ENCODE data around the gene RPS6KA2. TPM values are rescaled to one million over a fixed set of nuclear protein-coding genes. Genes with fewer than 3 reads are reported as not detected.

RPS6KA2 gene
- polyA plus RNA-seq, 2 donors: 5.7 to 8.7 TPM

GRCh38 chr6:166618866-166619761 lies 7.9 kb downstream of the RPS6KA2 start:
- Histone ChIP-seq H3K27me3 (ENCODE audit: control insufficient read depth in 1 of 2, insufficient read depth in 2 of 2, low read length in 2 of 2) (no peaks in the 10 kb centered on the region), H3K4me3 (ENCODE audit: low read depth in 1 of 2, low read length in 2 of 2) (no peak overlapping the region), H3K9me3 (ENCODE audit: control insufficient read depth in 2 of 2, insufficient read depth in 1 of 2, low read depth in 1 of 2, low read length in 1 of 2) (peaks cover 0 to 3% of the 10 kb centered on the region in 2 donors), H3K36me3 (ENCODE audit: control insufficient read depth in 2 of 2, insufficient read depth in 2 of 2, low read length in 1 of 2) (peaks cover 2 to 7% of the 10 kb centered on the region in 2 donors), H3K4me1 (ENCODE audit: control insufficient read depth in 2 of 2, insufficient read depth in 2 of 2, low read length in 1 of 2) (peaks cover 7 to 23% of the 10 kb centered on the region in 2 donors), H3K27ac (ENCODE audit: low read depth in 2 of 2, low read length in 1 of 2) (peak overlapping the region in 1 of 2 donors; percentile 28)
- 95 to 96% methylated on average over 27 of the region's 27 CpGs for WGBS, 2 donors

DNA sequence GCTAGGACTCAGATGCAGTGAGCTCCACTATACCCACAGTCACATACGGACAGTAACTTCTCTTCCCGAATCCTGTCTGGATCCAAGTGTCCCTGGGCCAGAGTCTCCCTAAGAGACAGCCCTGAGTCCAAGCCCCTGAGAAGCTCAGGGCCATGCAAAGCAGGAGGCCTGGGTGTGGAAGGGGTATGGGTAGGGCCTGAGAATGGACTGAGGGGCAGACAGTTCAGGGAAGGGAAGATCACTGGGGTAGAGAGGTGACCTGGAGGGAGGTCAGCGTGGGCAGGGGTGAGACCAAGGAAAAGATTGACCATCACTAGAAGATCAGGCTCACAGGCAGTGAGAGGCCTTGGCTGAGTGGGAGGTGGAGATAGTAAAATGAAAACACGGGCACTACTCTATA lies 8.8 kb downstream of the RPS6KA2 start:
- no peak overlapping the region for H3K27ac ChIP-seq (ENCODE audit: low read depth in 2 of 2, low read length in 1 of 2)
- 96% methylated on average over 4 of the region's 4 CpGs for WGBS, 2 donors
- H3K4me1 ChIP-seq (ENCODE audit: control insufficient read depth in 2 of 2, insufficient read depth in 2 of 2, low read length in 1 of 2): peaks cover 7 to 20% of the 10 kb centered on the region in 2 donors
- peaks cover 0 to 3% of the 10 kb centered on the region in 2 donors for H3K9me3 ChIP-seq (ENCODE audit: control insufficient read depth in 2 of 2, insufficient read depth in 1 of 2, low read depth in 1 of 2, low read length in 1 of 2)
- peaks cover 2 to 7% of the 10 kb centered on the region in 2 donors for H3K36me3 ChIP-seq (ENCODE audit: control insufficient read depth in 2 of 2, insufficient read depth in 2 of 2, low read length in 1 of 2)
- no peak overlapping the region for H3K4me3 ChIP-seq (ENCODE audit: low read depth in 1 of 2, low read length in 2 of 2)
- H3K27me3 ChIP-seq (ENCODE audit: control insufficient read depth in 1 of 2, insufficient read depth in 2 of 2, low read length in 2 of 2): no peaks in the 10 kb centered on the region

DNA sequence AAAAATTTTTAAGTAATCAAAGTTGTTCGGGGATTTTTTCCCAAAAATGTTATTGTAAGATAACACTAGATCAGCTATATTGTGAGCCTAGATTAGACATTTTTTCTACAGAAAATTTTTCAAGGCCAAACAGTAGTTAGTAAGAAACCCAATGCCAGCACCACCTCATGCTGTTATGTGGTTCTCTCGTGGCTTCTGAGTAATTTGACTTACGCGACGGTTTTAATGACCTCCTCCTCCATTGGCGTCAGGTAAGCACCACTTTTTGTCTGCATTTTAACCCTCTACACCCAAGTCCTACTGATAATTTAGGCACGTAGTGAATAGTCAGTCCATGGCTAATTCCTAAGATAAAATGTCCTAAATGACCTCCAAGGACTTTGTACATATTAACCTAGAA lies 9.7 kb downstream of the RPS6KA2 start:
- Histone ChIP-seq H3K27ac (ENCODE audit: low read depth in 2 of 2, low read length in 1 of 2) (no peak overlapping the region), H3K36me3 (ENCODE audit: control insufficient read depth in 2 of 2, insufficient read depth in 2 of 2, low read length in 1 of 2) (peaks cover 2 to 7% of the 10 kb centered on the region in 2 donors), H3K4me3 (ENCODE audit: low read depth in 1 of 2, low read length in 2 of 2) (no peak overlapping the region), H3K4me1 (ENCODE audit: control insufficient read depth in 2 of 2, insufficient read depth in 2 of 2, low read length in 1 of 2) (peaks cover 7 to 19% of the 10 kb centered on the region in 2 donors), H3K9me3 (ENCODE audit: control insufficient read depth in 2 of 2, insufficient read depth in 1 of 2, low read depth in 1 of 2, low read length in 1 of 2) (peaks cover 0 to 3% of the 10 kb centered on the region in 2 donors), H3K27me3 (ENCODE audit: control insufficient read depth in 1 of 2, insufficient read depth in 2 of 2, low read length in 2 of 2) (no peaks in the 10 kb centered on the region)
- WGBS, 2 donors: 87 to 89% methylated on average over 7 of the region's 7 CpGs

DNA sequence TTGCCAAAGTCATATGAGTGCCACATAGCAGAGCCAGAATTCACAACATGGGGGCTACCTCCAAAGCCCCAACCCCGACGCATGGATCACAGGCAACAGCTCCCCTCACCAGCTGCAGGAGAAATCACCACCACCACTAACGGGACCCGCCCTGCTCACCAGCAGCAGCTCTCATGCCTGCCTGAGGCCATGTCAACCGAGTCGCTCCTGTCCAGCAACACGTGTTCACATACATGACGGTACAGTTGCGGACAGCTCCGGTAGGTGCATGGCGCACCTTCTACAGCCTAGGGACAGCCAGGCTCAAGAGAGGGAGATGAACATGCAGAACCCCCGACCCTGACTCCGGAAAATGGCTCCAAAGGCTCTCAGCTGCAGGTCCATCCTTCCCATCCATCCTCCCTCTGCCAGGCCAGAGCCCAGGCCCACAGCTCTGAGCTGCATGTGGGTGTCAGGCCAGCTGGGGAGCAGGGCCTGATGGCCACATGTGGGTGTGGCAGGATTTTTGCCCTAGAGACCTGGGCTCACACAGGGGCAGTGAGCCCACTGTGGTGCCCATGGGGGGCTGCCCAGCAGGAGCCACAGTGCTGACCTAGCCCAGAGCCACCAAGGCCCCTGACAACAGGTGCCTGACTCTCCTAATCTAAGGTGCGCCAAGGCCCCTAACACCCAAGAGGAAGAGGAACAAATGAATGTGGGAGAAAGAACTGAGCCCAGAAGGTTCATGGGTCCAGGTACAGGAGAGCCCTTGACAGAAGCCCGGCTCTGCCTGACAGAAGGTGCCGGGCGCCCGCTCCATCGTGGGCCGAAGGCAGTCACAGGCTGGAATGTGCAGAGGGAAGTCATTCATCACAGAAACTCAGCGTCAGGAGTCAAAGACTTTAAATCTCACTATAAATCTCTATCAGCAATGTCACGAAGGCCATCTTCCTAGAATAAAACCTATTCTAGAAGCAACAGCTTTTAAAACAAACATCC lies 10.5 kb downstream of the RPS6KA2 start:
- peaks cover 7 to 19% of the 10 kb centered on the region in 2 donors for H3K4me1 ChIP-seq (ENCODE audit: control insufficient read depth in 2 of 2, insufficient read depth in 2 of 2, low read length in 1 of 2)
- H3K27me3 ChIP-seq (ENCODE audit: control insufficient read depth in 1 of 2, insufficient read depth in 2 of 2, low read length in 2 of 2): no peaks in the 10 kb centered on the region
- no peak overlapping the region for H3K27ac ChIP-seq (ENCODE audit: low read depth in 2 of 2, low read length in 1 of 2)
- 92 to 95% methylated on average over 22 of the region's 22 CpGs for WGBS, 2 donors
- H3K36me3 ChIP-seq (ENCODE audit: control insufficient read depth in 2 of 2, insufficient read depth in 2 of 2, low read length in 1 of 2): peaks cover 2 to 7% of the 10 kb centered on the region in 2 donors
- peaks cover 0 to 3% of the 10 kb centered on the region in 2 donors for H3K9me3 ChIP-seq (ENCODE audit: control insufficient read depth in 2 of 2, insufficient read depth in 1 of 2, low read depth in 1 of 2, low read length in 1 of 2)
- H3K4me3 ChIP-seq (ENCODE audit: low read depth in 1 of 2, low read length in 2 of 2): no peak overlapping the region

DNA sequence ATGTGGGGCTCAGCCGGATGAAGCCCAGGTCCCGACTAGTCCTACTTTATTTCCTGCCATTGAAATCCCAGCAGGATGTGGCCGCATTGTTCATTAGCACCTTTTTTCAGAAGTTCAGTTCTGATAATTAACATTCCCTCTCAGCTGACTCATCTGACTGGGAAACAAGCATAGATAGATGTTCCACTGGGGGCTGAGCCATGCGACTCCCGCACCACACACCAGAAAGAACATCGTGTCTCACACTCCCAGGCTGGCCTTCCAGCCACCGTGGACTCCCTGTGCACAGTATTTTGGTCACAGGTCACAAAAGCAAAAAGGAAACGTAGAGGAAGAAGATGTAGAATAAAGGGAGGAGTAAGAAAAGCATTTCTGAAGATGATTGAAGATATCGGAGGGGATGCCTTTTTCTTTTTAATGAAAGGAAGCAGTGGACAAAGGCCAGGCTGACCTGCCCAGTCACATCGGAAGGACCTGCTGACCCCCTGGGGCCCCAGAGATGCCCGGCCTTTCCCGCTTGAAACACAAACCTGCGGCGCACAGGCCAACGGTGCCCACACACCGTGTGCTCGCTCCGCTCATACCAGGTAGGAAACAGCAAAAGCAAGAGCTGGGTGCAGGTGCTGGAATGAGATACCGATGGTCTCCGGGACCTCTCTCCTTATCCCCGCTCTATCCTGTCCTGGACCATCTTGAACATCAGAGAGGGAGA lies 11.8 kb downstream of the RPS6KA2 start:
- H3K36me3 ChIP-seq (ENCODE audit: control insufficient read depth in 2 of 2, insufficient read depth in 2 of 2, low read length in 1 of 2): peaks cover 2 to 7% of the 10 kb centered on the region in 2 donors
- peaks cover 5 to 14% of the 10 kb centered on the region in 2 donors for H3K4me1 ChIP-seq (ENCODE audit: control insufficient read depth in 2 of 2, insufficient read depth in 2 of 2, low read length in 1 of 2)
- WGBS, 2 donors: 81 to 84% methylated on average over 21 of the region's 21 CpGs
- peaks cover 0 to 3% of the 10 kb centered on the region in 2 donors for H3K9me3 ChIP-seq (ENCODE audit: control insufficient read depth in 2 of 2, insufficient read depth in 1 of 2, low read depth in 1 of 2, low read length in 1 of 2)
- no peaks in the 10 kb centered on the region for H3K27me3 ChIP-seq (ENCODE audit: control insufficient read depth in 1 of 2, insufficient read depth in 2 of 2, low read length in 2 of 2)
- H3K4me3 ChIP-seq (ENCODE audit: low read depth in 1 of 2, low read length in 2 of 2): no peak overlapping the region
- peak overlapping the region; percentile 29 to 36 for H3K27ac ChIP-seq (ENCODE audit: low read depth in 2 of 2, low read length in 1 of 2)

DNA sequence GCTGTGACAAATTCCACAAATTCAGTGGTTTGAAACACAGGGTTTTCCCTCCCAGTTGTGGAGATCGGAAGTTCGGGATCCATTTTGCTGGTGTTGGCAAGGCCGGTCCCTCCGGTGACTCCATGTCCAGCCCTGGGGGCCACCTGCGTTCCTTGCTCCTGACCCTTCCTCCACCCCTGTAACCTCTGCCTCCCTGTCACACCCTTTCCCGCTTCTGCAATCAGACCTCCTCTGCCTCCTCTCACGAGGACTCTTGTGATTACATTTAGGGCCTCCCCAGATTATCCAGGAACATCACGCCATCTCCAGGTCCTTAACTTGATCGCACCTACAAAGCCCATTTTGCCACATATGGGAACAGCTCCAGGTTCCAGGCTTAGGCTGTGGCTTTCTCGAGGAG lies 12.5 kb downstream of the RPS6KA2 start:
- 85 to 86% methylated on average over 10 of the region's 10 CpGs for WGBS, 2 donors
- peaks cover 0 to 3% of the 10 kb centered on the region in 2 donors for H3K9me3 ChIP-seq (ENCODE audit: control insufficient read depth in 2 of 2, insufficient read depth in 1 of 2, low read depth in 1 of 2, low read length in 1 of 2)
- H3K36me3 ChIP-seq (ENCODE audit: control insufficient read depth in 2 of 2, insufficient read depth in 2 of 2, low read length in 1 of 2): peaks cover 2 to 7% of the 10 kb centered on the region in 2 donors
- H3K4me3 ChIP-seq (ENCODE audit: low read depth in 1 of 2, low read length in 2 of 2): no peak overlapping the region
- peak overlapping the region; percentile 29 to 36 for H3K27ac ChIP-seq (ENCODE audit: low read depth in 2 of 2, low read length in 1 of 2)
- peaks cover 5 to 14% of the 10 kb centered on the region in 2 donors for H3K4me1 ChIP-seq (ENCODE audit: control insufficient read depth in 2 of 2, insufficient read depth in 2 of 2, low read length in 1 of 2)
- H3K27me3 ChIP-seq (ENCODE audit: control insufficient read depth in 1 of 2, insufficient read depth in 2 of 2, low read length in 2 of 2): no peaks in the 10 kb centered on the region

GRCh38 chr6:166614171-166614583 lies 12.9 kb downstream of the RPS6KA2 start:
- Histone ChIP-seq H3K27me3 (ENCODE audit: control insufficient read depth in 1 of 2, insufficient read depth in 2 of 2, low read length in 2 of 2) (no peaks in the 10 kb centered on the region), H3K4me3 (ENCODE audit: low read depth in 1 of 2, low read length in 2 of 2) (no peak overlapping the region), H3K36me3 (ENCODE audit: control insufficient read depth in 2 of 2, insufficient read depth in 2 of 2, low read length in 1 of 2) (peaks cover 2 to 7% of the 10 kb centered on the region in 2 donors), H3K4me1 (ENCODE audit: control insufficient read depth in 2 of 2, insufficient read depth in 2 of 2, low read length in 1 of 2) (peaks cover 5 to 12% of the 10 kb centered on the region in 2 donors), H3K27ac (ENCODE audit: low read depth in 2 of 2, low read length in 1 of 2) (peak overlapping the region; percentile 23 to 45), H3K9me3 (ENCODE audit: control insufficient read depth in 2 of 2, insufficient read depth in 1 of 2, low read depth in 1 of 2, low read length in 1 of 2) (peaks cover 0 to 3% of the 10 kb centered on the region in 2 donors)
- 78 to 87% methylated on average over 11 to 12 of the region's 12 CpGs for WGBS, 2 donors

DNA sequence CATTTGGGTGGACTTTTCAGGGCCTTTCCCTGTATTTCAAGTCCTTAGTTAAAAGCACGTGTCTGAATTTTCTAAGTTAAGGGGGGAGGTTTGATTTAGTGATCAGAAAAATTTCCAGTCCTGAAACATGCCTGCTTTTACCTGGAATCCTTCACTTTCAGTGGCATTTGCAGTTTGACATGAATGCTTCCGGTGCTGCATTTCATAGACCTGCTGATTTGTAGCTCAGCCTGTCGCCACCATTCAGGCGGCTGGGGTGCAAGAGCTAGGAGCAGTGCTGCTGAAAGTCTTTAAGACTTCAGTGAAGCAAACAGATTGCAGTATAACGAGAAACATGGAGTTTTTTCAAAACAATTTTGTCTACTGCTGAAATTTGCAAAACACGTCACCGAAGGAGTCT lies 14.0 kb downstream of the RPS6KA2 start:
- H3K4me1 ChIP-seq (ENCODE audit: control insufficient read depth in 2 of 2, insufficient read depth in 2 of 2, low read length in 1 of 2): peaks cover 5 to 8% of the 10 kb centered on the region in 2 donors
- no peaks in the 10 kb centered on the region for H3K36me3 ChIP-seq (ENCODE audit: control insufficient read depth in 2 of 2, insufficient read depth in 2 of 2, low read length in 1 of 2)
- no peaks in the 10 kb centered on the region for H3K9me3 ChIP-seq (ENCODE audit: control insufficient read depth in 2 of 2, insufficient read depth in 1 of 2, low read depth in 1 of 2, low read length in 1 of 2)
- WGBS, 2 donors: 84 to 90% methylated on average over 7 of the region's 7 CpGs
- H3K27me3 ChIP-seq (ENCODE audit: control insufficient read depth in 1 of 2, insufficient read depth in 2 of 2, low read length in 2 of 2): no peaks in the 10 kb centered on the region
- no peak overlapping the region for H3K27ac ChIP-seq (ENCODE audit: low read depth in 2 of 2, low read length in 1 of 2)
- no peak overlapping the region for H3K4me3 ChIP-seq (ENCODE audit: low read depth in 1 of 2, low read length in 2 of 2)

- Histone ChIP-seq H3K27me3 (ENCODE audit: control insufficient read depth in 1 of 2, insufficient read depth in 2 of 2, low read length in 2 of 2) (no peaks in the 10 kb centered on the region), H3K4me1 (ENCODE audit: control insufficient read depth in 2 of 2, insufficient read depth in 2 of 2, low read length in 1 of 2) (peaks cover 5 to 8% of the 10 kb centered on the region in 2 donors), H3K9me3 (ENCODE audit: control insufficient read depth in 2 of 2, insufficient read depth in 1 of 2, low read depth in 1 of 2, low read length in 1 of 2) (no peaks in the 10 kb centered on the region), H3K36me3 (ENCODE audit: control insufficient read depth in 2 of 2, insufficient read depth in 2 of 2, low read length in 1 of 2) (no peaks in the 10 kb centered on the region), H3K27ac (ENCODE audit: low read depth in 2 of 2, low read length in 1 of 2) (no peak overlapping the region), H3K4me3 (ENCODE audit: low read depth in 1 of 2, low read length in 2 of 2) (no peak overlapping the region)
- WGBS, 2 donors: 78 to 81% methylated on average over 11 of the region's 11 CpGs
Observed at GRCh38 chr6:166612471-166612881, 14.6 kb downstream of the RPS6KA2 start.
